ENCODE results near the gene CACNB1. TPM values are rescaled to one million over a fixed set of nuclear protein-coding genes. Genes with fewer than 3 reads are reported as not detected.

Gene CACNB1
- total RNA-seq, 2 donors from 2014 or later = 18.8 to 49.9 TPM

DNA sequence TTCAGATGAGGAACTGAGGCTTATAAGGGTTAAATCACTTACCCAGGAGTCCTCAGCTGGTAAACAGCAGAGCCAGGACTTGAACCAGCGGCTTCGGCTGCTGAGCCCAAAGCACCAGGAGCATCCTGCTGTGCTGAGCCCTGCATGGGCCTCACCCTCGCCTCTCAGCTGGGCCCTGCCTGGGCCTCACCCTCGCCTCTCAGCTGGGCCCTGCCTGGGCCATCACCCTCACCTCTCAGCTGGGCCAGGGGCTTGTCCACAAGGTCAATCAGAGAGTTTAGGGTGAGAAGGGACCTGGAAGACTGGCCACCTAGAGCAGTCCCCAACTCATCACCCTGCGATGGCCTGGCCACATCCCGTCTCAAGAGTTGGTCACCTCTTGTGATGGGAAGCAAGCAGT lies 24.1 kb upstream of the CACNB1 start:
- H3K27ac Mint-ChIP-seq = no peak overlapping the region
- H3K27me3 Mint-ChIP-seq = peaks cover 23 to 27% of the 10 kb centered on the region in 2 donors
- peaks cover 5 to 8% of the 10 kb centered on the region in 2 donors for H3K4me1 Mint-ChIP-seq (ENCODE audit: low read depth in 2 of 2)
- ATAC-seq (no peak), DNase-seq (ENCODE audit: low spot score) (no peak)
- H3K36me3 Mint-ChIP-seq = no peaks in the 10 kb centered on the region
- no peak overlapping the region for H3K4me3 Mint-ChIP-seq
- H3K9me3 Mint-ChIP-seq = no peaks in the 10 kb centered on the region

DNA sequence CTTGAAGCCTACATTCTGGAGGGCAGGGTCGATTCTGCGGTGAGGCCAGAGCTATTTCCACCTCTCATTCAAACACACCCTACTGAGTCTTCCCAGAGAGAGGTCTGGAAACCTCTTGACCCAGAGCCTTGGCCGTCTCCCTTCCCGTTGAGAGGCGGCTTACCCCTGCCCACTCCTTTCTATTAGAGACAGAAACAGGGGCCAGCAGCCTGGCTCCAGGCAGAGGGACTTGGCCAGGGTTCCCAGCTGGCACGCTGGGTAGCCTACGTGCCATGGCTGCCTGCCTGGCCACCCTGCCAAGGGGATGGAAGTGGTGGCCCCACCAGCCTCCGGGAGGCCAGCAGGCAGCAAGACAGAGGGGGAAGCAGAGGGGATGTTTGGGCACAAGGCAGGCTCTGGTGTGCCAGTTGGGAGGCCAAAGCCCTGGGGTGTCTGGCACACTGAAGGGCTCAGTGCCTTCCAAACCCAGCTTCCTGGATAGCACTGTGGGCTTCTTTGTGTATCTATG lies 22.2 kb upstream of the CACNB1 start:
- Mint-ChIP-seq H3K36me3 (no peaks in the 10 kb centered on the region), H3K27me3 (peaks cover 26 to 27% of the 10 kb centered on the region in 2 donors), H3K9me3 (no peaks in the 10 kb centered on the region), H3K4me3 (no peak overlapping the region), H3K4me1 (ENCODE audit: low read depth in 2 of 2) (peaks cover 0 to 4% of the 10 kb centered on the region in 2 donors), H3K27ac (no peak overlapping the region)
- DNase-seq (ENCODE audit: low spot score) (no peak), ATAC-seq (no peak)

DNA sequence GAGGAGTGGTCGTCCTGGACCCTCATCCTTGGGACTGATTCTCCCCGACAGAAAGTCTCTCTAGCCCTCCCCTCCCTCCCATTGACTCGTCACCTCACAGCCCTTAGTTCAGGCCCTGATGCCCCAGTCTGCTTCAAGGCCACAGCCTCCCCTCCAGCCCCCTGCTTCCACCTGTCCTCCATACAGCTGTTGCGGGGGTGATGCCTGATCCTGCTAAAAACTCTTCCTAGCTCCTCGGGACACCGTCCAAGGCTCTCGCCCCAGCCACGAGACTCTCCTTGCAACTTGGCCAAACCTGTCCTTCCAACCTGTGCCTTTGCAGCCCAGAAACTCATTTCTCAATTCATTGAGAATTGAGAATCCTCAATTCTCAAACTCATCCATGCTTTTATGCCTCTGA lies 21.4 kb upstream of the CACNB1 start:
- no peaks in the 10 kb centered on the region for H3K36me3 Mint-ChIP-seq
- H3K4me1 Mint-ChIP-seq (ENCODE audit: low read depth in 2 of 2) = peaks cover 0 to 2% of the 10 kb centered on the region in 2 donors
- H3K9me3 Mint-ChIP-seq = no peaks in the 10 kb centered on the region
- H3K27ac Mint-ChIP-seq = no peak overlapping the region
- no peak overlapping the region for H3K4me3 Mint-ChIP-seq
- DNase-seq (ENCODE audit: low spot score) = no peak
- ATAC-seq = no peak
- peaks cover 23 to 24% of the 10 kb centered on the region in 2 donors for H3K27me3 Mint-ChIP-seq

DNA sequence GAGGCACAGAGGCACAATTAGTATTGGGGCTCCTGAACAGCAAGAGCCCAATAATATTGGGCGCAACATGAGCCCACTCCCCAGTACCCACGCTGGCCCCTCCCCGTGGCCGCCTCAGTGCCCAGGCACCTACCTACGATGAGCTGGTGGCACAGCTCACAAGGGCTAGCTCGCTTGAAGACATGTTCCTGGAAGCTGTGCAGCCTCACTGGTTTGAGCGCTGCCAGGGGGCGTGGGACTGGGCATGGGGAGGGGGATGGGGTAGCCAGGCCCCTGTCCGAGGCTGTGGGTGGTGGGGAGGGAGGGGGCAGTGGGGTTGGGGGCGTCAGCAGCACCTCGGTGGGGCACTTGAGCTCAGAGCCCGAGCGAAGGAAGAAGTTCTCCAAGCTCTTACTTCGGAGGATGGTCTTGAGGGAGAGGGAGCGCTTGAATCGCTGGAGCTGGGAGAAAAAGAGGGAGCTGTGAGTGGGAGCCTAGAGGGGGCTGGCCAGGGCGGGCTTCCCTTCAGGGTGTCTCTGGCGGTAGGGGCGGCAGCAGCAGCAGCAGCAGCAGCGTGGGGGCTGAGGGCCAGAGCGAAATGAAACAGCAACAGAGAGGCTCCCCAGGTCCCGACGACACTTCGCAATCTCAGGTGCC lies 20.4 kb upstream of the CACNB1 start:
- Mint-ChIP-seq H3K27ac (no peak overlapping the region), H3K9me3 (no peaks in the 10 kb centered on the region), H3K27me3 (peaks cover 21% of the 10 kb centered on the region in 2 donors), H3K4me3 (no peak overlapping the region), H3K36me3 (no peaks in the 10 kb centered on the region), H3K4me1 (ENCODE audit: low read depth in 2 of 2) (no peaks in the 10 kb centered on the region)
- no peak for ATAC-seq
- DNase-seq (ENCODE audit: low spot score) = no peak

DNA sequence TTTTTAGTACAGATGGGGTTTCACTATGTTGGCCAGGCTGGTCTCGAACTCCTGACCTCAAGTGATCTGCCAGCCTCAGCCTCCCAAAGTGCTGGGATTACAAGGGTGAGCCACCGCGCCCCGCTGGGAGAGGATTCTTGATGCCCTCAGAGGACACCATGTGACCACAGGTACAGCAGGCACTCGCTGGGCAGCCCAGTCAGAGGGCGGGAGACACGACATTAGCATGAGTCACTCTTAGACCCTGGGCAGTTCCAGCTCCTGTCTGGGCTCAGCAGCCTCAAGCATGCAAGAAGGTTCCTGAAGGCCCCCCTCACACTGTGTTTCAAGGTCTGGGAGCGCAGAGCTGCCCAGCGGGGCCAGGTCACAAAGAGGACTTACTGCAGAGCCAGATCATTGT lies 16.4 kb upstream of the CACNB1 start:
- no peak for ATAC-seq
- Mint-ChIP-seq H3K36me3 (no peaks in the 10 kb centered on the region), H3K27ac (no peak overlapping the region), H3K9me3 (no peaks in the 10 kb centered on the region), H3K4me1 (ENCODE audit: low read depth in 2 of 2) (no peaks in the 10 kb centered on the region), H3K4me3 (no peak overlapping the region), H3K27me3 (peaks cover 9 to 14% of the 10 kb centered on the region in 2 donors)
- no peak for DNase-seq (ENCODE audit: low spot score)

DNA sequence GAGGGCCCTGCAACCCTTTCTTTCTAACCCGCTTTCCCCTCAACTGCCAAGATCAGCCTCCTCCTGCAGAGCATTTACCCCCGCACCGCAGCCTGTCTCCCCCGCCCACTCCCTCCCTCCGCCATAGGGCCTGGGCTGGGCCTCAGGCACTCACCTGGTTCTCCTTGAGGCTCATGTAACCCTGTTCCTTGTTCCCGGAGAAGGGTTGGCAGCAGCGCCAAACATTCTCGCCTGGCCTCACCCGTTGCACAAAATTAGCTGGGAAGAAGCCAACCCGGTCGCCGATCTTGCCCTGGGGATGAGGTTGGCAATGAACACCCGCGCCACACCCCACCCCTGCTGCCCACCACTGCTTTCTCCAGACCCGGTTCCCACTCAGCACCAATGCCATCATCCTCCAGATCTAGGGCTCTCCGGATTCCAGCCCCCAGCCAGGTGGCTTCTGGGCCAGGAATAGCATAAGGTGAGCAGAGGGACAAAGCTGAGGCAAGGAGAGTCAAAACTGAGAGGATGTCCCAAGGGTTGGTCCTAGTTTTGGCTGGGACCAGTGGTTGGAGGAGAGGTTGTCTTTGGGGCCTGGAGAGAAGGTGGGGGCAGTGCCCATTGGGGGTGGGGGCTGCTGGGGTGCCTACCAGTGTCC lies 15.5 kb upstream of the CACNB1 start:
- Mint-ChIP-seq H3K9me3 (no peaks in the 10 kb centered on the region), H3K4me3 (no peak overlapping the region), H3K27ac (no peak overlapping the region), H3K4me1 (ENCODE audit: low read depth in 2 of 2) (no peaks in the 10 kb centered on the region), H3K27me3 (peaks cover 9 to 12% of the 10 kb centered on the region in 2 donors), H3K36me3 (no peaks in the 10 kb centered on the region)
- ATAC-seq (no peak), DNase-seq (ENCODE audit: low spot score) (no peak)

DNA sequence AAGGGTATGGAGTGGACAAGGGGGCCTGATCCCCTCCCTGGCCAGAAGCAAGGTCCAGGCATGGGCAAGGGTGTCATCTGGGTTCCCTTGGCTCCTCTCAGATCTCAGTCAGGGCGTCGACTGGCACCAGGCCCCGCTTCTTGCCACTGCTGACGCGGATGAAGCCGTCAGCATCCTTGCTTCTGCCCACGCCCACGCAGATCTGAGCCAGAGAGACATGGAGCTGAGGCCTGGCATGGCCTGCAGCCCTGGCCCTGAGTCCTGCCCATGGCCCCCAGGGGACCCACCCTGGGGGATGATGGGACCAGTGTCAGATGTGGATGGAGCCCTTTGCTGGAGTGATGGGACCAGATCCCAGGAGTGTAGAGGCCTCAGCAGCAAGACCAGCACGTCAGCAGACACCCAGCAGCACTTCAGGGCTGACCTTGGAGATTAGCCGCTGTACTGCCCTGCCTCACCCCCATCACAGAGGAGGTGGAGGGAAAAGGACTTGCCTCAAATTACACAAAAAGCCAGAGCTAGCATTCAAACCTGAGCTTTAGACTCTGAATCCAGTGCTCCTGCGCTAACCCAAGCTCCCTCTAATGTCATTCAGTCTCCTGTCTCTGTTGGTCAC lies 14.8 kb upstream of the CACNB1 start:
- H3K4me3 Mint-ChIP-seq = no peak overlapping the region
- H3K9me3 Mint-ChIP-seq = no peaks in the 10 kb centered on the region
- no peak overlapping the region for H3K27ac Mint-ChIP-seq
- DNase-seq (ENCODE audit: low spot score) (no peak), ATAC-seq (no peak)
- no peaks in the 10 kb centered on the region for H3K4me1 Mint-ChIP-seq (ENCODE audit: low read depth in 2 of 2)
- H3K36me3 Mint-ChIP-seq = no peaks in the 10 kb centered on the region
- H3K27me3 Mint-ChIP-seq = peaks cover 9 to 12% of the 10 kb centered on the region in 2 donors

DNA sequence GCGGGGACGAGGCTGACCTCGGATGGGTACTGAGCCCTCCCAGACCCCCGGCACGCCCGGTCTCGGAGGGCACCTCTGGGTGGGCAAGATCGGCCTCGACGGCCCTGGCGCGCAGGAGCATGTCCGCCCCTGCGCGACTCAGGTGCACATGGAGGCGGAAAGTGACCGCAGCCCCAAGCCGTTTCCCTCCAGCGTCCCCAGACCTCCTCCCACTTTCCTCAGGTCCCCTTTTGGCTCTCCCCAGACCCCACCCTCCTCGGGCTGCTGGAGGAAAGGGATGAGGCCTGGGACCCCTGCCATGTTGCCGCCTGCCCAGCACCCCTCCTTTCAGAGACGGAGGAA lies 12.6 kb upstream of the CACNB1 start:
- Mint-ChIP-seq H3K36me3 (peaks cover under 1% of the 10 kb centered on the region), H3K27me3 (no peaks in the 10 kb centered on the region), H3K27ac (no peak overlapping the region), H3K4me3 (no peak overlapping the region), H3K9me3 (no peaks in the 10 kb centered on the region), H3K4me1 (ENCODE audit: low read depth in 2 of 2) (no peaks in the 10 kb centered on the region)
- ATAC-seq (no peak), DNase-seq (ENCODE audit: low spot score) (no peak)

DNA sequence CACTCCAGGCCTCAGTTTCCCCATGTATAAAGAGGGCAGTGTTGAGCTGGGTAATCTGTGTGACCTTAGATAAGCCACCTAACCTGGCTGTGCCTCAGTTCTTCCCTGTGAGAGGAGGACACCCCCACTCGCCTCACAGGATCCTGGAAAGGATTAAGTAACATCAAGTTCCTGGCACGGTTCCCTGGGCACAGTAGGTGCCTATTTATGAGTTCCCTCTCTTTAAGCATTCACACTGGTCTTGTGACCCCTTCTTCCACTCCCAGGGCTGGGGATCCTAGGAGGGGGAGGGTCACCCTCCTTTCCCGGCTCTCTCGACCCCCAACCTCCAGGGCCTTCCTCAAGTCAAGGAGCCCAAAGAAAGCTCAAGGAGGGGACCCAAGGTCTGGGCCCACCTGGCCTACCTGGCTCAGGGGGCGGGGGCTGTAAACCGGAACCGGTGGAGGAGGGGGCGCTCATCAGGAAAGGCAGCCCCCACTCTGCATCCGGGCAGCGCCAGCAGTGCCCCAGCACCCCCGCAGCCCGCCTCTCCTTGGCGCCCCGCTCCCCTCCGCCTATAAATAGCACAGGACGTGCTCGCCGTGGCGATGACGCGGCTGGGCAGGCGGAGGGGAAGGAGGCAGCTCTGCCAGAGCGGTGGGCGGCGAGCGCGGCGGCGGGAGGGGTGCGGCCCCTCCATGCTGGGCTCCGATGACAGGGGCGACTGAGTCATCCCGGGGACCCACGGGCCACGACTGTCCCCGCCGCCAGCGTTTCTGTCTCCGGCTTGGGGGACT lies 12.0 kb upstream of the CACNB1 start:
- no peaks in the 10 kb centered on the region for H3K27me3 Mint-ChIP-seq
- no peak overlapping the region for H3K27ac Mint-ChIP-seq
- H3K9me3 Mint-ChIP-seq = no peaks in the 10 kb centered on the region
- H3K4me3 Mint-ChIP-seq = peak overlapping the region; percentile 20
- peak; percentile 75 to 76 for ATAC-seq
- no peak for DNase-seq (ENCODE audit: low spot score)
- no peaks in the 10 kb centered on the region for H3K4me1 Mint-ChIP-seq (ENCODE audit: low read depth in 2 of 2)
- H3K36me3 Mint-ChIP-seq = peaks cover 6% of the 10 kb centered on the region

DNA sequence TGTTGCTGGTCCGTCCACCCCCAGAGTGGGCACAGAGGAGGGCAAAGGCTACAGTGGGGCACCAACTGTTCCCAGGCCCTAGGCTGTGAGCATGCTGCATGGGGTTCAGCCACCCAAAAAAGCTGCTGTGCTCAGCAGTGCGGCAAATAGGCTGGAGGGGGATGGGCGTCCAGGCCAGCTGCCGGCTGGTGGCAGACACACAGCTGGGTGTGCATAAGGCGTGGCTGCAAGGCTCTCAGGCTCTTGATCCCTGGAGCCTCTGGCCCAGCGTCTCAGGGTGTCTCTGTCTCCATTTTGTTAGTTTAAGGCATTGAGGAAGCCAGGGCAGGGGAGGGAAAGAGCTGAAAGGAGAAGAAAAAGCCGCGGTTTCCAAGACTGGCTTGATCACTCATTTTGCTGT lies 11.4 kb upstream of the CACNB1 start:
- ATAC-seq (no peak), DNase-seq (ENCODE audit: low spot score) (no peak)
- Mint-ChIP-seq H3K4me1 (ENCODE audit: low read depth in 2 of 2) (peaks cover 0 to 2% of the 10 kb centered on the region in 2 donors), H3K27ac (no peak overlapping the region), H3K9me3 (no peaks in the 10 kb centered on the region), H3K27me3 (no peaks in the 10 kb centered on the region), H3K36me3 (peaks cover 11% of the 10 kb centered on the region), H3K4me3 (peak overlapping the region; percentile 20)

DNA sequence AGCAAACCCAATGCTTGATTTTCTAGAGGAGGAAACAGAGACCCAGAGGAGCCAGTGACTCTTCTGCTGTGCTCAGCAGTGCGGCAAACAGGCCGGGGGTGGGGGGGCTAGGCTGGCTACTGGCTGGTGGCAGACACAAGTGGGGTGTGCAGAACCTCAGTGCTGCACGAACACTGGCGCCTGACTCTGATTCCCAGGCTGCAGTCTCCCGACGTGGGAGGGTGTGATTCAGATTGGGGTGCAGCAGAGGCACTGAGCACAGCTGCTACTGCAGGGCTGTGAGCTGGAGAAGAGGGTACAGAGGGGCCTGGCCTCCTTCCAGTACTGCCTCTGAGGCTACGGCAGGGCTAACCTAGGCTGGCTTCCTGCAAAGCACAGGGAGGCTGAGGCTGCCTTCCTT lies 10.7 kb upstream of the CACNB1 start:
- DNase-seq (ENCODE audit: low spot score) = no peak
- Mint-ChIP-seq H3K4me3 (no peak overlapping the region), H3K27me3 (no peaks in the 10 kb centered on the region), H3K36me3 (peaks cover 17% of the 10 kb centered on the region), H3K4me1 (ENCODE audit: low read depth in 2 of 2) (peaks cover 0 to 2% of the 10 kb centered on the region in 2 donors), H3K9me3 (no peaks in the 10 kb centered on the region), H3K27ac (peak overlapping the region in 1 of 2 donors; percentile 33)
- ATAC-seq = no peak

DNA sequence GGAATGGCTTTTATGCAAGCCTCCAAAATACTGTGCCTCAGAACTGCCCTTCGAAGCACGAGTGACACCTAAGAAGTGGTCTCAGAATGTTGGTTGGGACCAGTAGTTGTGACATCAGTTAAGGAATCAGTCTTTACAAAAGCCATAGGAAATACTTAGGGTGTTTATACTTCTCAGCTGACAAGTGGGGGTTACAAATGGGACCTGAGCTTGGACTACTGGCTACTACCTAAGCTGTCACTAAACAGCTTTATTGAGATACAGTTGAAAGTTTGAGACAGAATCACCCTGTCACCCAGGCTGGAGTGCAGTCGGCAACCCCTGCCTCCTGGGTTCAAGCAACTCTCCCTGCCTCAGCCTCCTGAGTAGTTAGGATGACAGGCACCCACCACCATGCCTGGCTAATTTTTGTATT lies 7.7 kb upstream of the CACNB1 start:
- no peak for ATAC-seq

DNA sequence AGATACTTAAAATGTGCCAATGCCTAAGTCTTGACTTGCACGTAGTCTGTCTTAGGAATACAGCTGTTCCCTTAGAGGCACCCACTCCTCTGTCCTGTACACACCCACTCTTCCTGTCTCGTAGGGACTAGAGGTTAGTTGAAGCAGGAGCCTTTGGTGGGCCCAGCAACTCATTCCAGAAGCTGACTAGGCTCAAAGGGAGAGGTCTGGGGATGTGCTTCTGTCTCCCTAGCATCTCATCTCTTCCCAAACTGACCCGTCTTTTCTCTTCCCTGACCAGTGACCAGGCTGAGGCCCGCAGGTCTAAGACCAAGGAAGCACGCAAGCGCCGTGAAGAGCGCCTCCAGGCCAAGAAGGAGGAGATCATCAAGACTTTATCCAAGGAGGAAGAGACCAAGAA lies 6.8 kb upstream of the CACNB1 start:
- H3K36me3 Mint-ChIP-seq = peaks cover 38% of the 10 kb centered on the region
- peaks cover 30 to 32% of the 10 kb centered on the region in 2 donors for H3K4me1 Mint-ChIP-seq (ENCODE audit: low read depth in 2 of 2)
- H3K9me3 Mint-ChIP-seq = no peaks in the 10 kb centered on the region
- no peak for DNase-seq (ENCODE audit: low spot score)
- H3K27me3 Mint-ChIP-seq = no peaks in the 10 kb centered on the region
- no peak overlapping the region for H3K4me3 Mint-ChIP-seq
- ATAC-seq = no peak
- H3K27ac Mint-ChIP-seq = peak overlapping the region; percentile 31 to 57

More for the DNA sequence above, 7.7 kb upstream of the CACNB1 start:
- peak overlapping the region; percentile 31 to 57 for H3K27ac Mint-ChIP-seq
- DNase-seq (ENCODE audit: low spot score) = no peak
- no peaks in the 10 kb centered on the region for H3K9me3 Mint-ChIP-seq
- H3K4me1 Mint-ChIP-seq (ENCODE audit: low read depth in 2 of 2) = peaks cover 21 to 23% of the 10 kb centered on the region in 2 donors
- peaks cover 38% of the 10 kb centered on the region for H3K36me3 Mint-ChIP-seq
- no peaks in the 10 kb centered on the region for H3K27me3 Mint-ChIP-seq
- H3K4me3 Mint-ChIP-seq = no peak overlapping the region
